GM19452 (cell line): Measurements from ENCODE around the gene EHMT1.
"Not testable (repeated sequence)": the region's sequence is repeated elsewhere in the genome, so short reads cannot be mapped to it uniquely, and the experiment has no call there.

Source experiments
- ATAC-seq: cut with Tn5 transposase; IDR thresholded peaks from one replicate; pipeline ENCODE4 v1.9.1; 2021; ENCODE audit not compliant: unreplicated experiment

The EHMT1 gene

DNA sequence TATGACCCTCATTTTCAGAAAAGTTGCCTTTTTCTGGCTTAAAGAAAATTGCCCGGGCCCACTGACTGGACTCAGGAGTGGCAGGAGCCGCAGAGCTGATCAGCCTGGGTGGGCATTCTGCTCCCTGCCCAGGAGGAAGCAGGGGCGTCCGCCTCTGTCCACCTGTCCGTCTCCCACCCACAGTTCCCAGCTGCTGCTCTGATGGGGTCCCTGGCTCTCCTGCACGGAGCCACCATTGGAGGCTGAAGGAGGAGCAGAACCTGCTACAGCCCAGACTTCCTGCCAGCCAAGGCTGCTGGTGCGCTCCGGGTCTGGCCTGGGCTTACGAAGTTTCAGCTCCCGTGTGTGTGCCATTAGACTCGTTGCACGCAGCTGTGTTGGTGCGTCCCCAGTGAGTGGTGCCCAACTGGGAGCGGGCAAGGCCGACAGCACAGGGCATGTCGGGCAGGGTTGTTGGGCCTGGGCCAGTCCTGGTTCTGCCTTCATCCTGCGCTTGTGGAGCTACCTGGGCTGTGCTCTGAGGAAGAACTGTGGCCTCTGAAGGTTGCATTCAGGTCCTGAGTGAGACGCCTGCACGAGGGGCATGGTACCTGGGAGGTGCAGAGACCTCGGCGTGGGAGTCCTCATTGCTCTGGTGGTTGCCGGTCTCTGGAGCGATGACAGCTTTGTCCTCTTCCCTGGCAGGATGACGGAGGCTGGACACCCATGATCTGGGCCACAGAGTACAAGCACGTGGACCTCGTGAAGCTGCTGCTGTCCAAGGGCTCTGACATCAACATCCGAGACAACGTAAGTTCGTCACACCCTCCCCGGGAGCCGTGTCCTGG, 181.6 kb downstream of the EHMT1 start:
- no peak for ATAC-seq

DNA sequence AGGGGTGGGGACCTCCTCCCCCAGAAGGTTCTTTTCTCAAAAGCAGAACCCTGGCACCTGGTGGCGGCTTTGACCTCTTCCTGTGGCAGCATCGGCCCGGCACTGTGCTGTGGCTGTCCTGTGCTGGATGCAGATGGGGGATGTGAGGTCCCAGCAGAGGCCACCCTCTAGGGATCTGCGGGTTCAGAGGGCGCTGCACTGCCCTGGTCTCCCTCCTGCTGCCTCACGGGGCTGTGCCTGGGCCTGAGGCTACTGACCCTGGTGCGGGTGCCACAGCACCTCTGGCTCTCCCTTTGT, 182.2 kb downstream of the EHMT1 start:
- ATAC-seq, result no peak

DNA sequence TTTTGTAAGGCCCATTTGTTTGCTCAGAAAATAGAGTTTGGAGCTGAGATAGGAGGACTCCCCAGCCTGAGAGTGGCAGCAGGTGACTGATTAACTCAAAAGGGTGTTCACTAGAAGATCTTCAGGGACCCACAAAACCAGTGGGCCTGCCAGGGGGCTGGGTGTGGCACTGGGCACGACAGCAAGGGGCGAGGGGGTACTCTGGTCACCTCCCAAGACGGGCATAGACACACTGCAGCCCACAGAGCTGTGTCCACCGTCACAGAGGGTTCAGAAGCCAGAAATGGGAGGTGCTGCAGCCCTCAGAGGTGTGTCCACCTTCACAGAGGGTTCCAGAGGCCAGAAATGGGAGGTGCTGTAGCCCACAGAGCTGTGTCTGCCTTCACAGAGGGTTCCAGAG, 183.2 kb downstream of the EHMT1 start:
- ATAC-seq, result no peak

DNA sequence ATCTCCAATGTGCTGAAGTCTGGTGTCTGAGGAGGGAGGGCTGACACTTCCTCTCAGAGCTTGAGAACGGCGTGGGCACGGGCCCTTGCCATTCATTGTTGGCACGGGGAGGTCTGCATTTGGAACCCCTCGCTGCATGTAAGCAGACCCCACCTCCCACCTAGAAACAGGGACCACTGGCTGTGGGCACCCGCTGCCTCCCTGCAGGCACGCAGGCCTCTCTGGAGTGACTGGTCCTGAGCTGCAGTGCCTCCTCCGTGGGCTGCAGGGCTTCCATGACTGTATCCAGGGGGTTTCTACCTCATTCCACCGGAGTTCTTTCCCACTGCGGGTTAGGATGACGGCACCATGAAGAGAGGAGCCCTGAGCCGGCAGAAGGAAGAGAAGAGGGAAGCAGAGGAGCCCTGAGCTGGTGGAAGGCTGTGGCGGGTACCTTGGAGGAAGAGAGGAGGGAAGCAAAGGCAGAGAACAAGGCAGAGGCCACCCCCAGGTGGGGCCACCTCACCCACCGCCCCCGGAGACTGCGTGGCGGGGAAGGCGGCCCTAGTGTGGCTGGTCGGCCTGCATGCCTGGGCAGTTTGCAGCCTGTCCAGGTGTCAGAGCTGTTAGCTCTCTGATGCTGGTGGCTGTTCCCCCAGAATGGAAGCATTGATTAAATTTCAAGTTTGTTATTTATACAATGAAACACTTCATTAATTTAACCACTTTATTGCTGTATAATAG, 183.9 kb downstream of the EHMT1 start:
- no peak for ATAC-seq

DNA sequence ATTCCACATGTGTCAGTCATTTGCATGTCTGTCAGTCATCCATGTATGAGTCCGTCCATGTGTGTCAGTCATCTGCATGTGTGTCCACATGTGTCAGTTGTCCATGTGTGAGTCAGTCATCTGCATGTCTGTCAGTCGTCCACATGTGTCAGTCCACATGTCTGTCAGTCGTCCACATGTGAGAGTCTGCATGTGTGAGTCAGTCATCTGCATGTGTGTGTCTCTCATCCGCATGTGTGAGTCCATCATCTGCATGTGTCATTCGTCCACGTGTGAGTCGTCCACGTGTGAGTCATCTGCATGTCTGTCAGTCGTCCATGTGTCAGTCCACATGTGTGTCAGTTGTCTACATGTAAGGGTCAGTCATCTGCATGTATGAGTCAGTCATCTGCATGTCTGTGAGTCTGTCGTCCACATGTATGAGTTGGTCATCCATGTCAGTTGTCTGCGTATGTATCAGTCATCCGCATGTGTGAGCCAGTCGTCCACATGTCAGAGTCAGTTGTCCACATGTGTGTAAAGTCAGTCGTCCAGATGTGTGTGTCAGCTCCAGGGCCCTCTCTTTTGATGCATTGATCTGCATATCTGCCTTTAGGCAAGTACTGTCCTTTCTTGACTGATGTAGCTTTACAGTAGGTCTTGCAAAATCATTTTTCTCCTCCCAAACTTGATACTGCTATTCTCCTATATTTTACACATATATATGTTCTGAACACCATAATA, 186.3 kb downstream of the EHMT1 start:
- ATAC-seq, result no peak

DNA sequence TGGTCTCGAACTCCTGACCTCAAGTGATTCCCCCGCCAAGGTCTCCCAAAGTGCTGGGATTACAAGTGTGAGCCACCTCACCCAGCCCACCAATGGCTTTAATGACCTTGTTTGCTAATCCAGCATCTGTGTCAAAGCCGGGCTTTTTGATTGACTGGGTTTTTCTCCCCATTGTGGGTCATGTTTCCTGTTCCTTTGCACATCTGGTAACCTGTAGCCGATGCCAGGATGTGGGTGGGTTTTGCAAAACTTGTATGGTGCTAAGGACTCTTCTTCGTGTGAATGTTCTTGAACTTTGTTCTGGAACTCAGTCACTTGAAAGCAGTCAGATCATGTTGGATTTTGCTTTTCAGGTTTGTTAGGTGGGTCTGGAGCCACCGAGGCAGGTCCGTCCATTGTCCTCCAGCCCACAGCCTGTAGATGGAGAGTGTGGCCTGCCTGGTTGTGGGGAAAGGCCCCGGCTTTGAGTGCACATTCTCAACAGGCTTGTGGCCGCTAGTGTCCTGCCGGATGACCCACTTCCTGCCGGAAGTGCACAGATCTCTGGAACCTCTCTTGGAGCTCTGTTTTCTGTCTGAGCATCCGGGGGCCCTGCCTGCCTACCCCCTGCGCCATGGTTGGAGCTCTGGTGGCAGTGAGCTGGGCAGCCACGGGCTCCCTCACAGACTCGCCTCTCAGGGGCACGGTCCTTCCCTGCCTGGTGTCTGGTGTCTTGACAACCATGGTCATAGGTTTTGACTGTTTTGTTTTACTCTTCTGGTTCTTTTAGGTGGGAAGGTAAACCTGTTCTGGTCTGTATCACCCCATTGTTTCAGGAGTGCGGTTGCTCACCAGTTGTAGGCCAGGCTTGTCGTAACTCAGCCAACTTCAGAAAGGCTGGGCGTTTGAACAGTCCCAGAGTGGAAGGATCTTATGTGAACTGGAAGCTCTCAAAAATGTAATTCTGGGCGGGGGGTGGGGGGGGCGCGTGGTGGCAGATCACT, 189.2 kb downstream of the EHMT1 start:
- ATAC-seq, result no peak

DNA sequence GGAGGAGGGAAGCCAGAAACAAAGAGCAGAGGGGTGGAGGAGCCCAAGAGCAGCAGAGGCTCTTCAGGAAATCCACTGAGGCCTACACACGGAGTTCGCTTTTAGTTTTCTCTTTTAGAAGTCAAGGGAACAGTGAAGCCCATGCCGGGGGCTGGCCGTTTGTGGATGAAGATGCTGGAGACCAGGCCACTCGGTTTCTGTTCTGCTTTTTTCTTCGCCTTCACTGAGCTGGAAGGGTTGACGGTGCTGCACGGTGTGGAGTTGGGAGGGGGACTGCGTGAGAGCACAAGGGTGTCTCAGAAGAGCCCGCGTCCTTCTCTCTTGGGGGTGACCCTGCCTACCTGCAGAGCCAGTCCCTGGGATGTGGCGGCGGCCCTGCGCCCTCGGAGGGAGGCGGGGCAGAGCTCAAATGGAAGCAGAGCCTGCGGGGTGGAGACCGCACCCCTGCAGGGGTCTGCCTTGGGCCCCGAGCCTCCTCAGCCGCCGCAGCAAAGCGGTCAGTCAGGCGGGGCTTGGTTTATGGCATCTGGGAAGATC, 190.3 kb downstream of the EHMT1 start:
- ATAC-seq, result no peak

DNA sequence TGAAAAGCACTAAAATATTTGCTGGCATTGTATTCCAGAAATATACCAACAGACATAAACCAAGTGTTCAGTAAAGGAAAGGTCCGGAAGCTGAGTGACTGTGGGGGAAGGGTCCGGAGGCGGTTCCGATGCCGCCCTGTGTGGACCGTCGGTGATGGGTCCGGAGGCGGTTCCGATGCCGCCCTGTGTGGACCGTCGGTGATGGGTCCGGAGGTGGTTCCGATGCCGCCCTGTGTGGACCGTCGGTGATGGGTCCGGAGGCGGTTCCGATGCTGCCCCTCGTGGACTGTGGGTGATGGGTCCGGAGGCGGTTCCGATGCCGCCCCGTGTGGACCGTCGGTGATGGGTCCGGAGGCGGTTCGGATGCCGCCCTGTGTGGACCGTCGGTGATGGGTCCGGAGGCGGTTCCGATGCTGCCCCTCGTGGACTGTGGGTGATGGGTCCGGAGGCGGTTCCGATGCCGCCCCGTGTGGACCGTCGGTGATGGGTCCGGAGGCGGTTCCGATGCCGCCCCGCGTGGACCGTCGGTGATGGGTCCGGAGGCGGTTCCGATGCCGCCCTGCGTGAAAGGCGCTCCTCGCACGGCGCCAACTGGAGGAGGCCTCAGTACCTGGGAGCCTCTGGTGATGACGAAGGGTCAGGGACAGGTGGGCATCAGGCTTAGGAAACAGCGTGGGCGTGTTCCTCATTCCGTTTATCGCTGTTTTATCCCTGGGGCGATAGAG, 191.1 kb downstream of the EHMT1 start:
- not testable (repeated sequence) for ATAC-seq

DNA sequence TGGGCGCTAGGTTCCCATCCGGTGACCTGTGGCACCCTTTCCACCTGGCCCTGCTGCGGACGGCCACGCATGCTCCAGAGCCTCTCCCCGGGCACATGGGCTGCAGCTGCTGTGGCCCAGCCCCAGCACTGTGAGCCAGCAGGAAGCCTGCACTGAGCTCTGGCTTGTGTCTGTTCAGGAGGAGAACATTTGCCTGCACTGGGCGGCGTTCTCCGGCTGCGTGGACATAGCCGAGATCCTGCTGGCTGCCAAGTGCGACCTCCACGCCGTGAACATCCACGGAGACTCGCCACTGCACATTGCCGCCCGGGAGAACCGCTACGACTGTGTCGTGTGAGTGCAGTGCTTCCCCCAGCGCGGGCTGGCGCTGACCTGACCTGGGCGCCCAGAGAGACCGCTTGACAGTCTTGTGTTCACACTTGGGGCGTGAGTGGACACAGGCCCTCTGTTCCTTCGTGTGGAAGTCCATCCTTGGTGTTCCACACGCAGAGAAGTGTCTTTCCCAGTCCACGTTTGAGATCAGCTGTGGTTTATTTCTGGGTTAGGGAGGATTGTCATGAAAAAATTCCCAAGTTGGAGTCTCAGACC, 192.6 kb downstream of the EHMT1 start:
- no peak for ATAC-seq

DNA sequence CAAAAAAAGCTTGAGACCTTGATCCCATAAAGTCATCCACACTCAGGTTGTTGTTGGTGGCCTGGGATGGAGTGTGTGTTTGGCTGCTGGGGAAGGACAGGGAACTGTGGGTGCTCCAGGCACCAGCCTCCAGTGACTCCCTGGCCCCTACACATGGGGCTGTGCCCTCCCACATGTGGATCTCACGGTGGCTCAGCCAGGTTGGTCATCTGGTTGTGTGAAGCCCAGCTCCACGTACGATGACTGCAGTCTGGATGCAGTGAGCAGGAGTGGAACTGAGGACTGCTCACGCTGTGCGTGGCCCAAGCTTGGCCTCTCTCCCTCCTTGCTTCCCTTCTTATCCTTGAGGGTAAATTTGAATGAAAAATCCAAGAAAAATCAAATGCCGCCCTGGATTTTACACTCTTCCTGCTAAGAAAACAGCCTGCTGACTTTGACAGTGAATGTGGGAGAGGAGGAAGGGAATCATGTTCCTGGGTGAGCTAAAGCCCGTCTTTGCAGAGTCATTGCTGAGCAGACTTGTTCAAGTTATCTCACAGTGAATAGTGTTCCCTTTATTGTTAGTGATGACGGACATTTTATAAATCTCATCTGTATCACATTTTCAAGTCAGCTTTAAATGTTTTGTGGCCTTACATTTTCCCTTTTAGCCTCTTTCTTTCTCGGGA, 193.7 kb downstream of the EHMT1 start:
- no peak for ATAC-seq

DNA sequence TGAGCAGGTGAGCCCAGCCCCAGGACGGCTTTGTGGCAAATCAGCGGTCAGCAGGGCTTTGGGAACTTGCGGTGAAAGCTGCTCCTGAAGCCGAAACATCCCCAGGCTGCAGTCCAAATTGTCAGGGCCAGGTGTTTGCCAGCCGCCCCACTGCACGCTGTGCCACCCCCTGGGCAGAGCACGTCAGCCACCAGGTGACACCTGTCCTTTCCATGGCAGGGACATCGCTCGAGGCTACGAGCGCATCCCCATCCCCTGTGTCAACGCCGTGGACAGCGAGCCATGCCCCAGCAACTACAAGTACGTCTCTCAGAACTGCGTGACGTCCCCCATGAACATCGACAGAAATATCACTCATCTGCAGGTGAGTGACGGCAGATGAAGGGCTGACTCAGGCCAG, 194.4 kb downstream of the EHMT1 start:
- no peak for ATAC-seq

DNA sequence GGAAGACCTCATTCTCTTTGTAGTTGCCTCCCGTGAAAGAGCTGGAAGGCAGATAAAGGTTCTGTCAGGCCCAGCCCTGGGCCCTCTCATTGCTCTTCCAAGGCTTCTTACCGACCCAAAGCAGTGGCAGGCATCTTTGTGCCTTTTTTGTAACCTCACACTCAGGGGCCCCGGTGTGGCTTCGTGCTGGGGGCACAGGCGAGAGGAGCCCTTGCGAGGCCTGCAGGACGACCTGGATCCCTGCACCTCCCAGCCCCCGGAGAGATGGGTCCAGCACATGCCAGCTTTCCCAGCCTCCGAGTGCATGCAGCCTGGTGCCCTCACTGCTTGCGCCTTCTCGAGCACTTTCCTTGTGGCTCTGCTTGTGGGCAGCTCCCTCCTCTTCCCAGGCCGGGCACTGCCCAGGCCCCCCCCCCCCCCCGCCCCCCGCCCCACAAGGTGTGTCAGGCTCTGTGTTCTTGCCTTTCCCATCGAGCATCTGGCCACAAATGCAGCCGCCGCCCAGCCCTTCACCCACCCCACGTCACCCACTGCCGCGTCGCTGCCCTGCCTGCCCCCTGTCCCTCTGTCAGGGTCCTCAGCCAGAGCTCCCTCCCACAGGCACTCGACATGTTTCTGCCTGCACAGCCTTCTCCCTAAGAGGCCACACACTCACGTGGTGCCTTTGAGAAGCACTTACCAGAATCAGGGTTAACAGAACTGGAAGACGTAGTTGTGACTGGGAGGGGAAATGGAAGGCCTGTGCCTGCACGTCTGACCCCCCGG, 195.0 kb downstream of the EHMT1 start:
- no peak for ATAC-seq

DNA sequence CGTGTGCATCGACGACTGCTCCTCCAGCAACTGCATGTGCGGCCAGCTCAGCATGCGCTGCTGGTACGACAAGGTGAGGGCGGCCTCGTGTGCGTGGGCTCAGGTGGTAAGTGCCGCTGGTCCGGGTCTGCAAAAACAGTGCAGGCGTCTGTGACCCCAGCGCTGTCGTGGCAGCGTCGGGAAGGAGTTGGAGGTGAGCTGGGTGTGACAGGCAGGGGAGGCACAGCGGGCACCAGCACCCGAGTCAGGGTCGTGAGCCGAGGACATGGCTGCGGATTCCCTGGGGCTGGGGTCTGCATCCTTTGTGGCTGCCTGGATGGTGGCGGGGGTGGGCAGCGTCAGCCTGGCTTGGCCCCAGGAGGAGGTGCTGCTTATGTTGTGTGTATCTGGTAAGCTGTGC, 195.6 kb downstream of the EHMT1 start:
- no peak for ATAC-seq

DNA sequence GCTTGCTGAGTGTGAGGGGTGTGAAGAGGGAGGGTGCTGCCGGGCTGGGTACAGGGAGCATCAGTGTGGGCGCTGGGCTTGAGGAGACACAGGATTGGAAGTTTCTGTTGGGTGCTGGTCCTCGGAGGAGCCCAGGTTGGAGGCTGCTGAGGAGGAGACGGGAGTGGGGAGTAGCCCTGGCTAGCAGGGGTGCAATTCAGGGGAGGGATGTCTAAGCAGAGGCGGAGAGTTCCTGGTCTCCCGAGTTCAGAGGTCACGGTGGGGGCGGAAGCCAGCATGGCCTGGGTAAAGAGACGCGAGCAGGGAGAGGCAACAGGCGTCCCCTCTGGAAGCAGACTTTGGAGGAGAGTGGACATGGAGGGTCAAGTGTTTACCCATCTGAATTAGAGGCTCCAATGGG, 196.0 kb downstream of the EHMT1 start:
- ATAC-seq, result no peak

DNA sequence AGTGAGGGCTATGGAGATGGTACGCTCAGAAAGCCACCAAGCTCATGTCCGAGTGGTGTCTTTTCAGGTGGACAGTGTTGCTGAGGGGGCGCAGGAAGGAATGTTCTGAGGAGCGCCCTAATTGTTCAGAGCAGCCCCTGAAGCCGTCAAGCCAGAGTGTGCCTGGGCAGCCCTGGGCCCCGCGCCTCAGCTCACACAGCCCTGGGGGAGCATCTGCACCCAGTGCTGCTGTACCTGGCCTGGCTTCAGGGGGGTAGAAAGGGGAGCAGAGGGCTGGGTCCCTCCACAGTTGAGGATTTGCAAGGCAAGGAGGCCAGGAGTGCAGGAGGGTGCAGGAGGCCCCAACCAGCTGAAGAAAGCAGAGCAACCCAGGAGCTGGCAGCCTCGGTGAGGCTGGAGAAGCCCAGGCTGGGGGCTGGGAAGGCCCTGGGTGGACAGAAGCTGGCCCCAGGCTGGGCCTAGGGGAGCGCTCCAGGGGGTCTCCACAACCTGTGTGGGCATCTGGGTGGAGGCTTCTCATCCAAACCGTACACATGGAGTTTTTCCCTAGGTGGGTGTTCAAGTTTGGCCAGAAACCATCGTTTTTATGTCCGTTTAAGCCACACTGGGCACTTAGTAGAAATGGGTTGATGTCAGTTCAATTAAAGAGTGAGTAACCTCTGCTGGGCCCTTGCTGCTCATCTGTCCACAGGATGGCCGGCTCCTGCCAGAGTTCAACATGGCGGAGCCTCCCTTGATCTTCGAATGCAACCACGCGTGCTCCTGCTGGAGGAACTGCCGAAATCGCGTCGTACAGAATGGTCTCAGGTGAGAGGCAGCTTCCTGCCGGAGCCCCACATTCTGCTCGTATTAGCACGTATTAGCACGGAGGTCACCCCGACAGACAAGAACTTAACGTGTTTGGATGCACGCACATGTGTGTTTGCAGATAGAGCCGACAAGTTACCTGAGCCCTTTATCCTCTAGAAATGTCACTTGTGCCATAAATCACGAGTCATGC, 196.8 kb downstream of the EHMT1 start:
- no peak for ATAC-seq

DNA sequence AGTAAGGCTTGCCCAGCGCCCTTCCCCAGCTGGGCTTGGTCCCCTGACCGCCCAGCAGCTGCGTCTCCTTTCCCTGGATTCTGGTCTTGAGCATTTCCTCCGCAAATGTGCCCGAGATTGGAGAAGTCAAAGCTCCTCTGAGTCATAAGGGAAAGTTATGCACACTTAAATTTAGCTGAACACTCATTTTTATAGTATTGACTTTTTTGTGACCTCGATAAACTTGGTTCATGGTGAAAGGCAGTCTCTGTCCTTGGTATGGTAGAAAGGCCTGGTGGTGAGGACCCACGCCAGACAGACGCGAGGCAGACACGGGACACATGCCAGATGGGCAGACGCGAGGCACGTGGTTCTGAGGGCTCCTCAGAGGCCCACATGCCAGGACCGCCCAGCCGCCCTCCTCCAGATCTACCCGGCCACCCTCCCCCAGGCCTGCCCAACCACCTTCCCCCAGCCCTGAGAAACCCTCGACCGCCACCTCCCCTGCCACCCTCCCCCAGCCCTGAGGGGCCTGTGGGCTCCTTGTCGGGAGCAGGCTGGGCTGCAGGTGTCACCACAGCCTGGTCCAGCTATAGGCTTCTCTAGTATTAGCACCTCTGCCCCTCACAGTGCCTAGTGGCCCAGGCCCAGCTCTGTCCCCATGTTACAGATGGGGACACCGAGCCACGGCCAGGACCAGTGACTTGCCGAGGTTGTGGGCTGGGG, 197.9 kb downstream of the EHMT1 start:
- no peak for ATAC-seq
